ENCODE data around the gene PRM1.

PRM1 gene

DNA sequence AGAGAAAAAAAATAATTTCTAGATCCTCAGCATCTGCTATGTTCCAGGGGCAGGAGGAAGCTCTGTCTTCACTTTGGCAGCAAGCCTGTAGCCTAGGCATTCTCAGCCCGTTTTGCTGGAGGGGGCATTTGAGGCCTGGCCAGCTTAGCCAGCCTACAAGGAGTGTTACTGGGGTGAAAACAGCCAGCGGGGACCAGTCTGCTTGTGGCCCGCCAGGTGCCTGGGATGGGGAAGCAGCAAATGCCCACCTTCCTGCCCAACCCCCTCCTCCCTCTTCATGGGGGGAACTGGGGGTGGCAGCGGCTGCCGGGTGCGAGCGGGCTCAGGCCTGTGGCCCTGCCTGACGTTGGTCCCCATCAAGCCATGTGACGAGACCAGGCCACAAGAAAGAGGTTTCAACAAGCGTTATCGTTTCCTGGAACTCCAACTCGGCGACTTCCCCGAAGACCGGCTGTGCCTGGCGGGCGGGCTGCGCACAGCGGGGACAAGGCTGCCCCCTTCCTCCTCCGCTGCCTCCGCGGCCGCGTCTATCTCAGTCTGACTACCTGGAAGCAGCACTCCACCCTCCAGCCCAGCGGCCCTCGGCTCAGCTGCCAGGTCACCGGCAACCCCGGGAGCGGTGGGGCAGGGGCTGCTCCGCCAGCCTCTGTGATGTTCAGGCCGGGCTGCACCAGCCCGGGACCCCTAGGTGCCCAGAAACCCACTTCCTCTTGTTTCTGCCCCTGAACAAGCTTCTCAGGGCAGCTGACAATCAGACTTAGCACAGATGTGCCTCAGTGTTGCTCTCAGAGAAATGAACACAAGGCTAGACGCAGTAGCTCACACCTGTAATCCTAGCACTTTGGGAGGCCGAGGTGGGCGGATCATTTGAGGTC is 48.0 kb downstream of the PRM1 start:
- DNase-seq: no peak

DNA sequence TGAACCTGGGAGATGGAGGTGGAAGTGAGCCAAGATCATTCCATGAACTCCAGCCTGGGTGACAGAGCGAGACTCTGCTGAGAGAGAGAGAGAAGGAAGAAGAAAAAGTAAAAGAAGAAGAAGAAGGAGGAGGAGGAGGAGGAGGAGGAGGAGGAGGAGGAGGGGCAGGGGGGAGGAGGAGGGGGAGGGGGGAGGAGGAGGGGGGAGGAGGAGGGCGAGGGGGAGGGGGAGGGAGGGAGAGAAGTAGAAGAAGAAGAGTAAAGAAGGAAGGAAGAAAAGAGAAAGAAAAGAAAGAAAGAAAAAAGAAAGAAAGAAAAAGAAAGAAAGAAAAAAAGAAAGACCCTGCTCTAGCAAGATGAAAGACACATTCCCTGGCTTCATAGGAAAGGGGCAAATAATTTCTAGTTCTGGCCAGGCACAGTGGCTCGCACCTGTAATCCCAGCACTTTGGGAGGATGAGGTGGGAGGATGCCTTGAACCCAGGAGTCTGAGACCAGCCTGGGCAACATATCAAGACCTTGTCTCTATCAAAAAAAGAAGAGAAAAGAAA is 48.8 kb downstream of the PRM1 start:
- DNase-seq: no peak

DNA sequence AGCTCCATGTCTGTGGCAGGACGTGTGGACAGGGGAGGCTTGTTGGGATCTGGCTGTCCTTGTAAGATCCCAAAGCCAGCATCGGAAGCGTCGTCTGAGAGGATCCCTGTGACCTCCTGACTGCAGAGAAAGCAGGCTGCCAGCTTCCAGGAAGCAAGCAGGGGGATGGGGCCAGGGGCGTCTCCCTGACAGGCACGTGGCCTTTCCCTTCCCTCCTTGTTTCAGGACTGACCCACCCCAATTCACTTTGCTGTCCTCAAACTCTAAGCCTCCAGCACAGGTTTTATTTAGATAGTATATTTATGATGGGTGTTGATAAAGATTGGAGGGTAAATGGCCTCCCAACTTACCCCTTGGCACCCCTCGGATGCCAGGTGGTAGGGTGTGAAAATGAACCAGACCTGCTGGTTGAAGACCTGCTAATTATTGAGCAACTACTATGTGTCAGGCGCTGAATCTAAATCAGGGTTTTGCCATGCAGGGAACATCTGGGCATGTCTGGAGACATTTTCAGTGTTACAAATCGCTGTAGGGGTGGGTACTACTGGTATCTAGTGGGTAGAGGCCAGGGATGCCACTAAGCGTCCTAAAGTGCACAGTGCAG is 49.7 kb downstream of the PRM1 start:
- no peak for DNase-seq

All from NCI-H2107 (cell line).